Vagina (tissue), 2 donors: ENCODE data around the gene LCN2. TPM values are rescaled to one million over a fixed set of nuclear protein-coding genes. Genes with fewer than 3 reads are reported as not detected.

Experiments used
- DNase-seq, 2 donors: peaks; one replicate each; pipeline ENCODE4 v3.0.0-alpha.2; 2017; ENCODE audit errors: extremely low spot score in 2 of 2
- H3K27ac ChIP-seq: fragments of 200-600 bp; sonication (generic); one replicate; pipeline ENCODE4 v1.5.1; 2019
- H3K27me3 ChIP-seq: fragments of 200-600 bp; sonication (generic); one replicate; pipeline ENCODE4 v1.5.1; 2019
- H3K36me3 ChIP-seq, 2 donors: fragments of 200-600 bp; sonication (generic); one replicate each; pipeline ENCODE4 v1.5.1; 2017 to 2019
- H3K4me1 ChIP-seq: fragments of 200-600 bp; sonication (generic); one replicate; pipeline ENCODE4 v1.5.1; 2019
- H3K4me3 ChIP-seq, 2 donors: fragments of 200-600 bp; sonication (generic); 1 replicate in 1 of 2; 2 replicates in 1 of 2; pipeline ENCODE4 v1.5.1; 2016 to 2019
- H3K9me3 ChIP-seq: fragments of 200-600 bp; sonication (generic); one replicate; pipeline ENCODE4 v1.5.1; 2019
- POLR2A ChIP-seq, 2 donors: fragments of 450-650 bp; IDR thresholded peaks; one replicate each; pipeline ENCODE4 v1.6.1; 2017; ENCODE audit warnings: antibody characterized with exemption in 2 of 2, mild to moderate bottlenecking in 2 of 2, moderate library complexity in 2 of 2
- POLR2AphosphoS5 ChIP-seq, 2 donors: sonication (generic); formaldehyde crosslinking; IDR thresholded peaks; one replicate each; pipeline ENCODE4 v1.9.0; 2017; ENCODE audit warnings: antibody characterized with exemption in 2 of 2, mild to moderate bottlenecking in 2 of 2, low read depth in 1 of 2; ENCODE audit not compliant: insufficient read depth in 1 of 2
- intact Hi-C: fragments of 100-400 bp; cut with DNase I; formaldehyde crosslinking; loops from one replicate; pipeline ENCODE4 v1.15.1; 2023
- total RNA-seq: library from RNA; depleted of rRNA; stranded (reverse); fragments of >200 nt; gene quantifications from one replicate; pipeline ENCODE4 v1.2.3, GENCODE V29; 2016
- TF ChIP-seq, protein P1 (sequence below), 3 experiments: fragments of 450-650 bp in 2 of 3; fragments of 200-600 bp in 1 of 3; sonication (generic) in 1 of 3; IDR thresholded peaks; one replicate each; pipeline ENCODE4 v1.5.1; 2017 to 2019; ENCODE audit warnings: antibody characterized with exemption in 3 of 3, mild to moderate bottlenecking in 2 of 3, moderate library complexity in 2 of 3

The LCN2 gene
- total RNA-seq, 1 donor from 2014 or later = 136 TPM

DNA sequence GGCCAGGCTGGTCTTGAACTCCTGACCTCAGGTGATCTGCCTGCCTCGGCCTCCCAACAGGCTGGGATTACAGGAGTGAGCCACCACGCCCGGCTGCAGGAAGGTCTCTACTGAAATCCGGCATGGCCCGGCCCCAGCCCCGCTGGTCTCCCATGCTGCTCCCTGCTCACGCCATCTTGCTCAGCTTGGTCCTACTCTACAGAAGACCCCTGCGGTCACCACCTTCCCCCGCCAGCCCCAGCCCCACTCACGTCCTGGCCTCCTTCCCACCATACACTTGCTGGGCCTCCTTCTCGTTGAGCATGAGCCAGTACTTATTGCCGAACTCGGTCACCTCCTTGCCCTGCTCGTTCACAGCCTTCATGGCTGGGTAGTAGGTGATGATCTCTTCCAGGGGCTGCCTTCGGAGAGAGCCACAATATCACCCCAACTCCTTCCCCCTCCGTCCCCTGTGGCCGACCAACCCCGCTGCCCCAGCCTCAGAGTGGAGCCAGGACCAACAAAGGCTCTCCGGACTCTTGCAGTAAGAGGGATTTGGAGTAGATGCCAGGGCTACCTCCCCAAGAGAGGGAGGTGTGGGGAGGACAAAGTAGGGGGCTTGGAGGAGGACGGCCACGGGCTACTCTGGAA is 25.7 kb upstream of the LCN2 start:
- Histone ChIP-seq H3K36me3 (peaks cover 0 to 33% of the 10 kb centered on the region in 2 donors), H3K27me3 (no peaks in the 10 kb centered on the region), H3K27ac (no peak overlapping the region), H3K4me3 (no peak overlapping the region), H3K4me1 (peaks cover 26% of the 10 kb centered on the region), H3K9me3 (no peaks in the 10 kb centered on the region)
- intact Hi-C loops = no loop called here
- no peak for TF ChIP-seq POLR2AphosphoS5 (IDR thresholded peaks at IDR 0.05; ENCODE audit: insufficient read depth in 1 of 2, low read depth in 1 of 2)
- TF ChIP-seq, protein P1, sequence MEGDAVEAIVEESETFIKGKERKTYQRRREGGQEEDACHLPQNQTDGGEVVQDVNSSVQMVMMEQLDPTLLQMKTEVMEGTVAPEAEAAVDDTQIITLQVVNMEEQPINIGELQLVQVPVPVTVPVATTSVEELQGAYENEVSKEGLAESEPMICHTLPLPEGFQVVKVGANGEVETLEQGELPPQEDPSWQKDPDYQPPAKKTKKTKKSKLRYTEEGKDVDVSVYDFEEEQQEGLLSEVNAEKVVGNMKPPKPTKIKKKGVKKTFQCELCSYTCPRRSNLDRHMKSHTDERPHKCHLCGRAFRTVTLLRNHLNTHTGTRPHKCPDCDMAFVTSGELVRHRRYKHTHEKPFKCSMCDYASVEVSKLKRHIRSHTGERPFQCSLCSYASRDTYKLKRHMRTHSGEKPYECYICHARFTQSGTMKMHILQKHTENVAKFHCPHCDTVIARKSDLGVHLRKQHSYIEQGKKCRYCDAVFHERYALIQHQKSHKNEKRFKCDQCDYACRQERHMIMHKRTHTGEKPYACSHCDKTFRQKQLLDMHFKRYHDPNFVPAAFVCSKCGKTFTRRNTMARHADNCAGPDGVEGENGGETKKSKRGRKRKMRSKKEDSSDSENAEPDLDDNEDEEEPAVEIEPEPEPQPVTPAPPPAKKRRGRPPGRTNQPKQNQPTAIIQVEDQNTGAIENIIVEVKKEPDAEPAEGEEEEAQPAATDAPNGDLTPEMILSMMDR (IDR thresholded peaks at IDR 0.05) = no peak
- no peak for TF ChIP-seq POLR2A (IDR thresholded peaks at IDR 0.05)
- no peak for DNase-seq

DNA sequence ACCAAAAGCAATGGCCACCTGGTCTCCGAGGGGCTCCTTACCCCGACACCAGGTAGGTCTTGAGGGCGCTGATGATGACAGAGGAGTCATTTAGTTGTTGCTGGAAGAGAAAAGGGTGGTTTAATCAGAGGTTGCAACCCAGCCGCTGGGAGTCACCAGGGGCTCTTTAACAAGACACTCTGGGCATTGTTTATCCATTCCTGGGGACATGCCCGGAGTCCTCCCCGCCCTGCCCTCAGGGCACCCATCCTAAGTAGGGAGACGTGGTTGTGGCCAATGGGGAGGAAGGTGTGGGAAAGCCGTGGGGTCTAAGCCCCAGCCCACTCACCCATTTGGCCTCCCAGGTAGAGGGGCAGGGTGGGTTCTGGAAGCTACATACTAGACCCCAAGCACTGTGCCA is 24.8 kb upstream of the LCN2 start:
- Histone ChIP-seq H3K4me1 (peaks cover 34% of the 10 kb centered on the region), H3K27ac (no peak overlapping the region), H3K36me3 (peaks cover 0 to 33% of the 10 kb centered on the region in 2 donors), H3K4me3 (no peak overlapping the region), H3K9me3 (no peaks in the 10 kb centered on the region), H3K27me3 (no peaks in the 10 kb centered on the region)
- TF ChIP-seq, protein P1 (IDR thresholded peaks at IDR 0.05) = no peak
- no peak for TF ChIP-seq POLR2AphosphoS5 (IDR thresholded peaks at IDR 0.05; ENCODE audit: insufficient read depth in 1 of 2, low read depth in 1 of 2)
- no peak for TF ChIP-seq POLR2A (IDR thresholded peaks at IDR 0.05)
- DNase-seq = no peak
- intact Hi-C loops = no loop called here

DNA sequence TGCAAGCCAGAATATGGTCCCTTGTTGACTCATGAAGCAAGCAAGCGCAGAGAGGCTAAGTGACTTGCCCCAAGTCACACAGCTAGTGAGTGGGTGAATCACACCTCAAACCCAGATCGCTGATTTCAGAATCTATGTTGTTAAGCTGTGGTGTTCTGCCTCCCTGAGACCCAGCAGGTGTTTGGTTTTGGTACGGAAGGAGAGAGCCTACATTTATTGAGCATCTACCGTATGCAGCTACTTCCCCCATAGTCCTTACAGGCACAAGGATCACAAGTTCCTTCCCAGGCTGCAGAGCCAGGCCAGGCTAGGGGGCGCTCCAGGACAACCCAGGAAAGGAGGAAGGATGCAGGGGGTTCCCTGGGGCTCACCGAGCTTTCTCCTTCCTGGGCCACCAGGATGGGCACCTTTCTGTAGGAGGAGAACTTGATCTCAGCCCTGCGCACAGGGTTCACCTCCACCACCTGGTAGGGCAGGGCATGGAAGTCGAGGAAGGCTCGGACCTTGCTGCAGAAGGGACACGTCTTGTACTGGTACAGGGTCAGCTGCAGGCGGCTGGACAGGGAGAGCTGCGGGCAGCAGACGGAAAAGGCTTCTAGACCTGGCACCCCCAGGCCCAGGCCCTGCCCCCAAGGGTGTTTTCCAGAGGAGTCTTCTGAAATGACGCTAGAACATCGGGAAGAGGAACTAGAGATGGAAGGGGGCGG is 24.2 kb upstream of the LCN2 start:
- TF ChIP-seq POLR2A (IDR thresholded peaks at IDR 0.05) = no peak
- TF ChIP-seq, protein P1 (IDR thresholded peaks at IDR 0.05) = no peak
- intact Hi-C loops = no loop called here
- Histone ChIP-seq H3K36me3 (peaks cover 0 to 33% of the 10 kb centered on the region in 2 donors), H3K27ac (no peak overlapping the region), H3K9me3 (no peaks in the 10 kb centered on the region), H3K4me3 (no peak overlapping the region), H3K27me3 (no peaks in the 10 kb centered on the region), H3K4me1 (peaks cover 36% of the 10 kb centered on the region)
- DNase-seq = no peak

DNA sequence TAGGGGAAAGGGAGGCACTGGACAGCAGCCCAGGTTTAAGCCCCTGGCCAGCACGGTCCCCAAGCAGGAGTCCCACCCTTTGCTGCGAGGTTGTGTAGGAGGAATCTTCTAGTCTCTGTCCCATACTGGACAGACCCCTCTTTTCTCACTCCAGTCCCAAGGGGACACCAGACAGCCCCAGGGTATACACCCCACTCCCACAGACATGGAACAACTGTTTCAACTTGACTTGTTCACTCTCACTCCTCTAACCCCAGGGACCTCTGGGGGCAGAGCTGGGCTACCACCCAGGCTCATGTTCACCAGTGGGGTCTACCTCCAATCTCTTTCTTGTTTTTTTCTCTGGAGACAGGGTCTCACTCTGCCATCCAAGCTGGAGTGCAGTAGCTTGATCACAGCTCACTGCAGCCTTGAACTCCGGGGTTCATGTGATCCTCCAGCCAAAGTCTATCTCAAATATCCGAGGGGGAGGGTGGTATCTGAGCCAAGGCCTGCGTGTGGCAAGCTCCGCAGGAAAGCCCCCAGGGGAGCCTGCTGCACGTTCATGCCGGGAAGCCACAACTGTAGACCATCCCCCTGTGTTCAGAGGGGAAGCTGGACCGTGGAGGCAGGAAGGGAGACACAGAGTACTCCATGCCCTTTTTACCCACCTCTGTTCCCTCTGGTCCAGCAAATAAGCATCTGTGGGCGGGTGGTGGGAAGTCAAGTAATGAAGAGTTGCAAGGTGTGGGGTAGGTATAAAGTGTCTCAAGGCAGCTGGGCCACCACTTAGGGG is 23.5 kb upstream of the LCN2 start:
- no peak overlapping the region for H3K27ac ChIP-seq
- no peaks in the 10 kb centered on the region for H3K9me3 ChIP-seq
- no peak overlapping the region for H3K4me3 ChIP-seq
- TF ChIP-seq POLR2AphosphoS5 (IDR thresholded peaks at IDR 0.05; ENCODE audit: insufficient read depth in 1 of 2, low read depth in 1 of 2) = no peak
- no peak for TF ChIP-seq POLR2A (IDR thresholded peaks at IDR 0.05)
- TF ChIP-seq, protein P1 (IDR thresholded peaks at IDR 0.05) = no peak
- peaks cover 36% of the 10 kb centered on the region for H3K4me1 ChIP-seq
- H3K36me3 ChIP-seq = peaks cover 0 to 32% of the 10 kb centered on the region in 2 donors
- no peak for DNase-seq
- intact Hi-C loops = no loop called here
- H3K27me3 ChIP-seq = no peaks in the 10 kb centered on the region
